Subcutaneous abdominal adipose tissue (tissue), 5 donors: ENCODE results near the gene H6PD.
A peak's percentile ranks its signal among the peaks of the same experiment; 100 is the strongest.

Source experiments
- H3K27ac ChIP-seq: one replicate; pipeline ENCODE4 v1.7.0; 2013; ENCODE audit warnings: low read depth, mild to moderate bottlenecking, inconsistent platforms, low read length, moderate library complexity
- H3K27me3 ChIP-seq, 5 donors: one replicate each; pipeline ENCODE4 v1.7.0; 2013; ENCODE audit warnings: low read length in 5 of 5, inconsistent platforms in 1 of 5; ENCODE audit not compliant: control insufficient read depth in 5 of 5, insufficient read depth in 4 of 5
- H3K36me3 ChIP-seq, 5 donors: one replicate each; pipeline ENCODE4 v1.7.0; 2013; ENCODE audit warnings: low read length in 5 of 5; ENCODE audit not compliant: control insufficient read depth in 5 of 5, insufficient read depth in 5 of 5
- H3K4me1 ChIP-seq, 5 donors: one replicate each; pipeline ENCODE4 v1.7.0; 2013; ENCODE audit warnings: low read length in 5 of 5, mild to moderate bottlenecking in 3 of 5, moderate library complexity in 1 of 5; ENCODE audit not compliant: control insufficient read depth in 5 of 5, insufficient read depth in 5 of 5
- H3K4me3 ChIP-seq, 5 donors: one replicate each; pipeline ENCODE4 v1.7.0; 2013; ENCODE audit warnings: low read length in 5 of 5, low read depth in 1 of 5
- H3K9ac ChIP-seq, 5 donors: one replicate each; pipeline ENCODE4 v1.7.0; 2013; ENCODE audit warnings: low read length in 5 of 5, mild to moderate bottlenecking in 4 of 5, moderate library complexity in 3 of 5
- H3K9me3 ChIP-seq, 5 donors: one replicate each; pipeline ENCODE4 v1.7.0; 2013; ENCODE audit warnings: low read length in 5 of 5; ENCODE audit not compliant: control insufficient read depth in 5 of 5
- donor health status: healthy.
- donor health status: healthy.
- donor health status: healthy.
- donor health status: healthy.
- donor health status: healthy.

H6PD gene

GRCh38 chr1:9305216-9305615 lies 70.6 kb downstream of the H6PD start:
- Histone ChIP-seq H3K9ac (no peak overlapping the region), H3K27me3 (no peaks in the 10 kb centered on the region), H3K36me3 (peaks cover 0 to 19% (median 10%) of the 10 kb centered on the region in 5 donors), H3K27ac (peak overlapping the region; percentile 10), H3K4me3 (no peak overlapping the region), H3K9me3 (no peaks in the 10 kb centered on the region), H3K4me1 (peaks cover 15 to 61% (median 52%) of the 10 kb centered on the region in 5 donors)

GRCh38 chr1:9306006-9306405 lies 71.4 kb downstream of the H6PD start:
- Histone ChIP-seq H3K36me3 (peaks cover 0 to 13% (median 7%) of the 10 kb centered on the region in 5 donors), H3K4me1 (peaks cover 15 to 55% (median 49%) of the 10 kb centered on the region in 5 donors), H3K27me3 (no peaks in the 10 kb centered on the region), H3K4me3 (no peak overlapping the region), H3K9ac (peak overlapping the region in 1 of 5 donors; percentile 17), H3K9me3 (no peaks in the 10 kb centered on the region), H3K27ac (no peak overlapping the region)

- peaks cover 11 to 51% (median 46%) of the 10 kb centered on the region in 5 donors for H3K4me1 ChIP-seq
- no peak overlapping the region for H3K9ac ChIP-seq
- no peaks in the 10 kb centered on the region for H3K9me3 ChIP-seq
- H3K36me3 ChIP-seq, result peaks cover 0 to 5% (median 0%) of the 10 kb centered on the region in 5 donors
- no peaks in the 10 kb centered on the region for H3K27me3 ChIP-seq
- no peak overlapping the region for H3K27ac ChIP-seq
- H3K4me3 ChIP-seq, result no peak overlapping the region
Observed at GRCh38 chr1:9307303-9307702, 72.7 kb downstream of the H6PD start.

GRCh38 chr1:9308236-9308785 lies 73.7 kb downstream of the H6PD start:
- Histone ChIP-seq H3K36me3 (peaks cover 0 to 5% (median 0%) of the 10 kb centered on the region in 5 donors), H3K4me3 (no peak overlapping the region), H3K9ac (no peak overlapping the region), H3K9me3 (no peaks in the 10 kb centered on the region), H3K4me1 (peaks cover 5 to 51% (median 36%) of the 10 kb centered on the region in 5 donors), H3K27me3 (no peaks in the 10 kb centered on the region), H3K27ac (no peak overlapping the region)

GRCh38 chr1:9309080-9309479 lies 74.5 kb downstream of the H6PD start:
- no peaks in the 10 kb centered on the region for H3K27me3 ChIP-seq
- peaks cover 0 to 5% (median 0%) of the 10 kb centered on the region in 5 donors for H3K36me3 ChIP-seq
- no peak overlapping the region for H3K27ac ChIP-seq
- H3K9me3 ChIP-seq, result no peaks in the 10 kb centered on the region
- peaks cover 2 to 48% (median 28%) of the 10 kb centered on the region in 5 donors for H3K4me1 ChIP-seq
- H3K4me3 ChIP-seq, result no peak overlapping the region
- H3K9ac ChIP-seq, result no peak overlapping the region

- Histone ChIP-seq H3K27ac (no peak overlapping the region), H3K4me3 (no peak overlapping the region), H3K9me3 (no peaks in the 10 kb centered on the region), H3K4me1 (peaks cover 2 to 48% (median 28%) of the 10 kb centered on the region in 5 donors), H3K9ac (no peak overlapping the region), H3K27me3 (no peaks in the 10 kb centered on the region), H3K36me3 (peaks cover 0 to 5% (median 0%) of the 10 kb centered on the region in 5 donors)
Observed at GRCh38 chr1:9309991-9310390, 75.4 kb downstream of the H6PD start.

- Histone ChIP-seq H3K27me3 (no peaks in the 10 kb centered on the region), H3K9me3 (no peaks in the 10 kb centered on the region), H3K36me3 (peaks cover 0 to 9% (median 4%) of the 10 kb centered on the region in 5 donors), H3K4me3 (no peak overlapping the region), H3K27ac (no peak overlapping the region), H3K9ac (no peak overlapping the region), H3K4me1 (peaks cover under 1 to 48% (median 28%) of the 10 kb centered on the region in 5 donors)
Observed at GRCh38 chr1:9311029-9311428, 76.5 kb downstream of the H6PD start.

GRCh38 chr1:9311479-9311878 lies 76.9 kb downstream of the H6PD start:
- no peak overlapping the region for H3K9ac ChIP-seq
- H3K27ac ChIP-seq, result no peak overlapping the region
- peaks cover 0 to 9% (median 4%) of the 10 kb centered on the region in 5 donors for H3K36me3 ChIP-seq
- H3K4me3 ChIP-seq, result no peak overlapping the region
- H3K4me1 ChIP-seq, result peaks cover 0 to 50% (median 28%) of the 10 kb centered on the region in 5 donors
- H3K9me3 ChIP-seq, result no peaks in the 10 kb centered on the region
- H3K27me3 ChIP-seq, result no peaks in the 10 kb centered on the region

GRCh38 chr1:9312168-9312720 lies 77.7 kb downstream of the H6PD start:
- Histone ChIP-seq H3K27ac (no peak overlapping the region), H3K9me3 (no peaks in the 10 kb centered on the region), H3K36me3 (peaks cover 0 to 12% (median 4%) of the 10 kb centered on the region in 5 donors), H3K9ac (no peak overlapping the region), H3K4me1 (peaks cover 0 to 51% (median 33%) of the 10 kb centered on the region in 5 donors), H3K27me3 (no peaks in the 10 kb centered on the region), H3K4me3 (no peak overlapping the region)

GRCh38 chr1:9313576-9313975 lies 79.0 kb downstream of the H6PD start:
- peak overlapping the region; percentile 65 for H3K27ac ChIP-seq
- no peaks in the 10 kb centered on the region for H3K27me3 ChIP-seq
- no peak overlapping the region for H3K9ac ChIP-seq
- no peaks in the 10 kb centered on the region for H3K9me3 ChIP-seq
- H3K4me3 ChIP-seq, result no peak overlapping the region
- peaks cover 0 to 15% (median 7%) of the 10 kb centered on the region in 5 donors for H3K36me3 ChIP-seq
- peaks cover 3 to 55% (median 46%) of the 10 kb centered on the region in 5 donors for H3K4me1 ChIP-seq
